Hypothalamus (tissue), 51 donors: ENCODE results near the gene MAGI2.

Experiments used
- DNase-seq, 51 donors: peaks; one replicate each; lab custom pipeline; 2025; lab: John Stamatoyannopoulos, UW

MAGI2 gene

GRCh38 chr7:79308192-79308591 lies 145.3 kb downstream of the MAGI2 start:
- DNase-seq = peak in 1 of 51 donors; percentile 2

GRCh38 chr7:79307376-79307775 lies 146.1 kb downstream of the MAGI2 start:
- DNase-seq = no peak

- DNase-seq = no peak
Observed at GRCh38 chr7:79304711-79305110, 148.8 kb downstream of the MAGI2 start.

GRCh38 chr7:79302293-79302692 lies 151.2 kb downstream of the MAGI2 start:
- no peak for DNase-seq

- no peak for DNase-seq
Observed at GRCh38 chr7:79301419-79301818, 152.0 kb downstream of the MAGI2 start.

GRCh38 chr7:79300573-79300972 lies 152.9 kb downstream of the MAGI2 start:
- DNase-seq = no peak

GRCh38 chr7:79298145-79298760 lies 155.2 kb downstream of the MAGI2 start:
- peak in 11 of 51 donors; percentile 2 to 58 (median 25) for DNase-seq

- no peak for DNase-seq
Observed at GRCh38 chr7:79296553-79297320, 156.7 kb downstream of the MAGI2 start.

- no peak for DNase-seq
Observed at GRCh38 chr7:79293655-79294142, 159.8 kb downstream of the MAGI2 start.

- no peak for DNase-seq
Observed at GRCh38 chr7:79292834-79293233, 160.6 kb downstream of the MAGI2 start.

- no peak for DNase-seq
Observed at GRCh38 chr7:79291498-79291865, 162.0 kb downstream of the MAGI2 start.

GRCh38 chr7:79290841-79291497 lies 162.5 kb downstream of the MAGI2 start:
- no peak for DNase-seq

GRCh38 chr7:79290398-79290797 lies 163.1 kb downstream of the MAGI2 start:
- no peak for DNase-seq

- no peak for DNase-seq
Observed at GRCh38 chr7:79288655-79289054, 164.8 kb downstream of the MAGI2 start.

GRCh38 chr7:79287981-79288380 lies 165.5 kb downstream of the MAGI2 start:
- no peak for DNase-seq

GRCh38 chr7:79286181-79286580 lies 167.3 kb downstream of the MAGI2 start:
- DNase-seq = no peak

- DNase-seq = no peak
Observed at GRCh38 chr7:79285756-79286155, 167.7 kb downstream of the MAGI2 start.

GRCh38 chr7:79284211-79284610 lies 169.3 kb downstream of the MAGI2 start:
- no peak for DNase-seq

GRCh38 chr7:79282882-79283602 lies 170.4 kb downstream of the MAGI2 start:
- no peak for DNase-seq

- DNase-seq = peak in 23 of 51 donors; percentile 1 to 54 (median 15)
Observed at GRCh38 chr7:79282070-79282694, 171.3 kb downstream of the MAGI2 start.

GRCh38 chr7:79281426-79281825 lies 172.0 kb downstream of the MAGI2 start:
- DNase-seq = no peak
